SK-N-MC (cell line): Measurements from ENCODE around the gene HPS1.

Source experiments
- EZH2 ChIP-seq: fragments of 200-600 bp; sonication (generic); IDR thresholded peaks from one replicate; pipeline ENCODE4 v1.6.1; 2017; ENCODE audit warnings: antibody characterized with exemption
- POLR2AphosphoS5 ChIP-seq: IDR thresholded peaks from 2 replicates; pipeline ENCODE4 v1.6.1; 2012; ENCODE audit warnings: mild to moderate bottlenecking, low read depth, low read length, borderline replicate concordance

DNA sequence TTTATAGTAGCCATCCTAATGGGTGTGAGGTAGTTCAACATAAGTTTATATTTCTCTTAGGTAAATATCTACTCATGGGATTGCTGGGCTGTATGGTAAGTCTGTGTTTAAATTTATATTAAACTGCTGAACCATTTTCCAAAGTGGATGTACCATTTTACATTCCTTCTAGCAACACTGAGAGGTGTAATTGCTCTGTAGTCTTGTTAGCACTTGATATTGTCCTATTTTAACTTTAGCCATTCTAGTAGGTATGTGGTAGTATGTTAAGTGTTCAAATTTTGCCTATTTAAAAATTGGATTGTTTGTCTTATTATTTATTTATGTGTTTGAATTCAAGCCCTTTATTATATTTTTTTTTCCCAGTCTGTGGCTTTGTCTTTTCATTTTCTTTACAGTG lies 2.6 kb upstream of the HPS1 start:
- TF ChIP-seq EZH2 = no peak
- no peak for TF ChIP-seq POLR2AphosphoS5
